ENCODE data around the gene FFAR2.

DNA sequence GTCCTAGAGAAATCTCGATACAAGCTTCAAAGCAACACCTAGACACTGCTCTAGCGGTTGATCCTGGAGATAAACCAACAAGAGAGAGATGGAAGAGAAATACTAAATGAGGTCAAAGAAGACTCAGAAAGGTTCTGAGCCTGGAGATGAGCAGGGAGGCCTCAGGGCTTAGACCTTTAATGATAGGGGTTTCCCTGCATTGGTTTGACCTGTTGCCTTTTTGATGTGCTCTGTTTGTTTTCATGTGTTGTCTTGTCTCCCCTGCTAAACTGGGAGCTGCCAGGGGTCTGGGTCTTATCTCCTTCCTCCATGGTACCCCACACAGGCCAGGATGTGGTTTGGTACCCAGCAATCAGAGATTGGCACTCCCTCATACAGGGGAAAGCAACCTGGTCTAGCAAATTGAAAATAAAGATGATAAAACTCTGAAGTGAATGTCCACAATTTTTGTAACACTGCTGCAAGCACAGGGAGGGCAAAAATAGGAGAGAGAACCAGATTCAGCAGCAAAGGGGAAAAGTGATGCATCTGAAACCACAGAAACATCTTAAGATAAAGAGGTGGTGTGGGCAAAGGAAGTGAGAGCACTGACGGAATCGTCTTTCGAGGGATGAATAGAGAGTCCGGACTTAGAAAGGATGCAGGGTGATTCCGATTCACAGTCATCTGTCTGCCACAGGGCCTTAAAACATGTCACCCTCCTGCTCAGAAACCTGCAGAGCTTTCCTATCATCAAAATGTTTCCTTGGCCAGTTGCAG, 3.5 kb downstream of the FFAR2 start:
- TF ChIP-seq CTCF (conservative IDR thresholded peaks at IDR 0.05 in 1 of 2, IDR thresholded peaks at IDR 0.05 in 1 of 2; ENCODE audit: low read depth in 1 of 2, low read length in 2 of 2) (no peak), EZH2 (IDR thresholded peaks at IDR 0.05; ENCODE audit: low read length, missing control alignments) (no peak)
